Activated CD8-positive, alpha-beta T cell treated with anti-CD3 and anti-CD28 coated beads for 36 hours (primary cell): ENCODE data around the gene TRMT2A. TPM values are rescaled to one million over a fixed set of nuclear protein-coding genes. Genes with fewer than 3 reads are reported as not detected.
"Not testable (repeated sequence)": the region's sequence is repeated elsewhere in the genome, so short reads cannot be mapped to it uniquely, and the experiment has no call there.

Source experiments
- ATAC-seq: fragments of 200-7000 bp; cut with Tn5 transposase; one replicate; pipeline ENCODE4 v1.10.0; 2021; ENCODE audit warnings: mild to moderate bottlenecking, moderate library complexity
- CTCF ChIA-PET: fragments of 350-600 bp; sonication (Branson Sonifier 250); formaldehyde crosslinking; loops from one replicate; lab custom pipeline; 2021; ENCODE audit warnings: antibody characterized with exemption; lab: Charles Lee
- POLR2A ChIA-PET: fragments of 350-600 bp; sonication (Branson Sonifier 250); formaldehyde crosslinking; loops from one replicate; lab custom pipeline; 2021; ENCODE audit warnings: antibody characterized with exemption; lab: Charles Lee
- DNase-seq: peaks from one replicate; pipeline ENCODE4 v3.0.0-alpha.2; 2020
- H3K27ac Mint-ChIP-seq: one replicate; pipeline ENCODE4 v1.8.0; 2021; ENCODE audit warnings: mild to moderate bottlenecking, mixed read lengths
- H3K27me3 Mint-ChIP-seq: one replicate; pipeline ENCODE4 v1.8.0; 2021; ENCODE audit warnings: mixed read lengths
- H3K36me3 Mint-ChIP-seq: one replicate; pipeline ENCODE4 v1.8.0; 2021; ENCODE audit warnings: low read depth, mixed read lengths
- H3K4me1 Mint-ChIP-seq: one replicate; pipeline ENCODE4 v1.8.0; 2021; ENCODE audit warnings: low read depth, mixed read lengths
- H3K4me3 Mint-ChIP-seq: one replicate; pipeline ENCODE4 v1.8.0; 2021; ENCODE audit warnings: mild to moderate bottlenecking, moderate library complexity, mixed read lengths
- H3K9me3 Mint-ChIP-seq: one replicate; pipeline ENCODE4 v1.8.0; 2021; ENCODE audit warnings: mixed read lengths
- CTCF ChIP-seq: fragments of 200-600 bp; IDR thresholded peaks from one replicate; pipeline ENCODE4 v1.8.0; 2022; ENCODE audit warnings: antibody characterized with exemption, mild to moderate bottlenecking
- intact Hi-C: fragments of 100-400 bp; cut with micrococcal nuclease; formaldehyde crosslinking; loops from one replicate; pipeline ENCODE4 v1.10.0; 2022
- total RNA-seq, 2 experiments: library from RNA; stranded (reverse); gene quantifications; one replicate each; pipeline ENCODE4 v1.2.3, GENCODE V29; 2021

Gene TRMT2A
- total RNA-seq, 2 experiments from 2014 or later = 101 to 105 TPM

GRCh38 chr22:20164863-20165262, 47.8 kb upstream of the TRMT2A start:
- Mint-ChIP-seq H3K4me3 (no peak overlapping the region), H3K4me1 (no peaks in the 10 kb centered on the region), H3K9me3 (peaks cover 5% of the 10 kb centered on the region), H3K27ac (no peak overlapping the region), H3K27me3 (no peaks in the 10 kb centered on the region), H3K36me3 (peaks cover 2% of the 10 kb centered on the region)
- ATAC-seq (no peak), DNase-seq (no peak)
- no peak for TF ChIP-seq CTCF
- ChIA-PET POLR2A (no interaction called here), CTCF (no interaction called here)
- intact Hi-C loops = no loop called here

- ChIA-PET POLR2A (no interaction called here), CTCF (no interaction called here)
Observed at GRCh38 chr22:20160041-20160440, 43.0 kb upstream of the TRMT2A start.

GRCh38 chr22:20159531-20159930, 42.5 kb upstream of the TRMT2A start:
- H3K4me1 Mint-ChIP-seq, H3K36me3 Mint-ChIP-seq, H3K27me3 Mint-ChIP-seq, H3K4me3 Mint-ChIP-seq, ATAC-seq, CTCF ChIA-PET, H3K9me3 Mint-ChIP-seq, H3K27ac Mint-ChIP-seq, DNase-seq, POLR2A ChIA-PET: not testable (repeated sequence)
- intact Hi-C loops = loop anchor here (5.0 kb wide), 1 partner anchor 108 kb away; the partner anchor contains the start of gene RTN4R

More at GRCh38 chr22:20160041-20160440, 43.0 kb upstream of the TRMT2A start:
- ATAC-seq (no peak), DNase-seq (no peak)
- no peak for TF ChIP-seq CTCF
- Mint-ChIP-seq H3K27ac (no peak overlapping the region), H3K4me1 (no peaks in the 10 kb centered on the region), H3K4me3 (no peak overlapping the region), H3K36me3 (peaks cover 2% of the 10 kb centered on the region), H3K27me3 (no peaks in the 10 kb centered on the region), H3K9me3 (peaks cover 5% of the 10 kb centered on the region)
- intact Hi-C loops = no loop called here

- Mint-ChIP-seq H3K4me3 (no peak overlapping the region), H3K36me3 (no peaks in the 10 kb centered on the region), H3K27me3 (no peaks in the 10 kb centered on the region), H3K9me3 (peaks cover 2% of the 10 kb centered on the region), H3K27ac (no peak overlapping the region), H3K4me1 (no peaks in the 10 kb centered on the region)
- CTCF ChIA-PET = no interaction called here
- POLR2A ChIA-PET = no interaction called here
- ATAC-seq (no peak), DNase-seq (no peak)
- intact Hi-C loops = loop anchor here (5.0 kb wide), 1 partner anchor 108 kb away; the partner anchor contains the start of gene RTN4R
- TF ChIP-seq CTCF = no peak
Observed at GRCh38 chr22:20159076-20159475, 42.0 kb upstream of the TRMT2A start.

- no peak for TF ChIP-seq CTCF
- ATAC-seq (no peak), DNase-seq (no peak)
- Mint-ChIP-seq H3K36me3 (no peaks in the 10 kb centered on the region), H3K27ac (no peak overlapping the region), H3K4me3 (no peak overlapping the region), H3K4me1 (no peaks in the 10 kb centered on the region), H3K27me3 (no peaks in the 10 kb centered on the region), H3K9me3 (no peaks in the 10 kb centered on the region)
- ChIA-PET CTCF (interaction anchor here (2.6 kb wide), 1 partner anchor 128 kb away, joined by 10 read pairs; no protein-coding TSS in a partner anchor), POLR2A (no interaction called here)
- intact Hi-C loops = loop anchor here (5.0 kb wide), 1 partner anchor 109 kb away; the partner anchor contains the start of gene RTN4R
Observed at GRCh38 chr22:20158391-20159036, 41.5 kb upstream of the TRMT2A start.
